IPS-11a (cell line): ENCODE results near the gene GSG1L.
"Not testable (repeated sequence)": the region's sequence is repeated elsewhere in the genome, so short reads cannot be mapped to it uniquely, and the experiment has no call there.

Experiments
- H3K4me3 ChIP-seq: one replicate; pipeline ENCODE4 v1.5.1; 2013; ENCODE audit warnings: low read depth, low read length, control low read depth

Gene GSG1L

DNA sequence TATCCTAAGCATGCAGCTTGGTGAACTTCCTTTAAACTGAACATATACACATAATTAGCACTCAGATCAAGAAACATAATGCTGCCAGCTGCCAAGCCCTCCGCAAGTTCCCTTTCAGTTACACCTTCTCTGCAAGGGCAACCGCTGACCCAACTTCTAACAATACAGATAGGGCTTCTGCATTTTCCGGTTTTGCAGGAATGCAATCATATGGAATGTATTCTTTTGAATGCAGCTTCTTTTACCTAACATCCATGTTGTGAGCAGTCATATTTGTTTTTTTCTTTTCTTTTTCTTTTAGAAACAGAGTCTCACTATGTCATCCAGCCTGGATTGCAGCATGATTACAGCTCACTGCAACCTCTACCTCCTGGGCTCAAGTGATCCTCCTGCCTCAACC is 110.7 kb downstream of the GSG1L start:
- no peak overlapping the region for H3K4me3 ChIP-seq

DNA sequence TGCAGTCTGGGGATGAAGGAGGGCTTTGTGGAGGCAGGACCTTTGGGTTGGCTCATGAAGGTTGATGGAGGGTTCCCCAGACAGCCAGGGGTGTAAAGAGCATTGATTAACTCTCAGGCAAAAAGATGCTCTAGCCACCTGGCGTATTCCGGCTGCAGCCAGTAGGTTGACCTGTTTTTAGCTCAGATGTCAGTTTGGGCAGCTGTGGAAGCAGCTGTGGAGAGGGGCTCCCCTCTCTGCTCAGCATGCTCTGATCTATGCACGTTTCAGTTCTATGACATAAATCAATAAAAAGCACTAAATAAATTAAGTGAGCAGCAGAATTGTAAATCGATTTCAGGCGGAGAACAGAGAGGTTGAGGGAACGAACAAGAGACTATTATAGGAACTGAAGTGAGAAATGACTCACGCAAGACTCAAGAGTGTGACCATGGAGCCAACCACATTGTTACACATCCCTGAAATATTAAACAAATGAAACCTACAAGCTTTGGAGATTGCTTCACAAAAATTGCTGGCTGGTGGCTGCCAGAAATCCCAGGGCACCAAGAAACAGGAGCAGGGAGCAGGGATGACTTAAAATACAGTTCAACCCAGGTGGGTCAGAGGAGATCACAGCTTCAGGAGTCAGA is 111.9 kb downstream of the GSG1L start:
- no peak overlapping the region for H3K4me3 ChIP-seq

DNA sequence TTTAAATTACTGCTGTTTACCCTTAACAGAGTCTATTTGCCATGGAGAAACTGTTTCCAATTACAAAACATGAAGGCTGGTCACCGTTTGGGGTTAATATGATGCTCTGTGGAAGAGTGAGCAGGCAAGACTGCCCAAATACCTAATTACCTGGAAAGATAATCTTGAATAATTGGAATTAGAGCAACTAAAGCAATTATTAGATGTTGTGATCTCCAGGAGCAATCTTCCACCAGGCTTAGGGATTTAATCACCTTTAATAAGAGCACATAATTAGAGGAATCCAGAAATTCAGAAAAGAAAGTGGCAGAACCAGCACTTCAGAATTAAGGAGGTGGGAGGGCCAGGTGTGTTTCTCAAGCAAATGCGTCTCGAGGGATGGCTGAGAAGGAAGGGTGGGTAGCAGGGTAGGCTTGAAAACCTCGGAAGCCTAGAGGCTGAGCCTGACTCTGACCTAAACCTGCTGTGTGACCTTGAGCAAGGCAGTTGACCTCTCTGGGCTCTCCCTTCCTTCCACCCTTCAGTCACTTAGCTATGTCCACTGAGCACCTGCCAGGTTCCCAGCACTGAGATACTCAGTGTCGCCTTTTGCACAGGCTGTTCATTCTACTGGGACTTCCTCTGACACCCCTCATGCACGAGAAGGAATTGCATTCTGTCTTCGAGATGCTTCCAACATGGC is 113.2 kb downstream of the GSG1L start:
- no peak overlapping the region for H3K4me3 ChIP-seq

DNA sequence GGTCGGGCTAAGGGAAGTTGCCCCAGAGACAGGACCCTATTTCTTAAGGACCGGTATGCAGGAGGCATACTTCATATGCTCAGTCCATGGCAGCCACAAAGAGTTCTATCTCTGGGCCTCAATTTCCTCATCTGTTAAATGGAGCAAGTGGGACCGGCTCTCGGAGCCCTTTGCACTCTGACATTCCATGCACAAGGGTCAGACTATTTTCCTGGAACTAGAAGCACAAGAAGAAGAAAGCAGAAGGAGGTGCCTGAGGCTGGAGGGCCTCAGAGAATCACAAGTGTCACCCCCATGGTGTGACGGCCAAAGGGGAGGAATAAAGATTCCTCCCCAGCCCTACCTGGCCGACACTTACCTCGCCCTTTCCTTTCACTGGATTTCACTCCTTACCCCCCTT is 115.8 kb downstream of the GSG1L start:
- no peak overlapping the region for H3K4me3 ChIP-seq

DNA sequence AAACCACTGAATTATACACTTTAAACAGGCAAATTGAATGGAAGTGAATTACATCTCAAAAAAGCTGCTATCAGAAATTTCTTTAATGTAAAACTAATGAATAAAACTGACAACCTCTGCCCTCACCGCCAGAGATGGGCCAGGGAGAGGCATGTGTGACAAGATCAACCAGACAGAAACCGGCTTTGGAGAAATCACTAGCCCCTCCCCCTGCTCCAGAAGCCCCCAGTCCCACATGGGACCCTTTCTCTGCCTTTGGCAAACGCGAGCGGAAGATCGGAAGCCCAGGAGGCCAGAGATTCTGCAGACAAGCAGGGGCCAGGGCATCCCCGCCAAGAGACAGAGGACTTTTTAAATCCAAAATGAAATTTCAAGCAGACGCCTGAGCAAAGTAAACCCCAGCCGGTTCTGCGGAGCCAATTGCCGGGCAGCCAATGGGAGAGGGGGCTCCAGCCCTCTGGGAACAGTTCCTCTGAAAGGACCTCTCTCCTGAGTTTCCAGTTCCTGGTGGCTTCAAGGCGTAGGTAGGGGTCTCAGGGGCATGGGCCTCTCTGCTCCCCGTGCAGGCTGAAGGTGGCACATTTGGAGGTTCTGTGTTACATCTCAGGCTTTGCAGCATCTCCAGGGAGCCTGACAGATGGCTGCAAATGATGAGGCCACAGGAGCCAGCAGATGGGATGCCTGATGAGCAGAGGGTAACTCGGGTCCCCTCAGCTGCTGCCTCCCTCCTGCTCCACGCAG is 118.1 kb downstream of the GSG1L start:
- no peak overlapping the region for H3K4me3 ChIP-seq

DNA sequence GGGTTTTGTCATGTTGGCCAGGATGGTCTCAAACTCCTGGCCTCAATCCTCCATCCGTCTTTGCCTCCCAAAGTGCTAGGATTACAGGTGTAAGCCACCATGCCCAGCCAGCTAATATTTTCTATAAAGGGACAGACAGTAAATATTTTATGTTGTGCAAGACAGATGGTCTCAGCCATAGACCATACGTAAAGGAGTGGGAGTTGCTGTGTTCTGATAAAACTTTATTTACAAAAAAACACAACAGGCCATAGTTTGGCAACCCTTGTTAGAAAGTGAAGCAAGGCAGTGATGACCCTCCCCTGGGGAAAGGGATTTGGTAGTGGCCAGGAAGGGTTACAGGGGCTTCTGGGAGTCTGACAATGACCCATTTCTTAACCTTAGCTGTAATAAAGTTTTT is 119.7 kb downstream of the GSG1L start:
- no peak overlapping the region for H3K4me3 ChIP-seq

DNA sequence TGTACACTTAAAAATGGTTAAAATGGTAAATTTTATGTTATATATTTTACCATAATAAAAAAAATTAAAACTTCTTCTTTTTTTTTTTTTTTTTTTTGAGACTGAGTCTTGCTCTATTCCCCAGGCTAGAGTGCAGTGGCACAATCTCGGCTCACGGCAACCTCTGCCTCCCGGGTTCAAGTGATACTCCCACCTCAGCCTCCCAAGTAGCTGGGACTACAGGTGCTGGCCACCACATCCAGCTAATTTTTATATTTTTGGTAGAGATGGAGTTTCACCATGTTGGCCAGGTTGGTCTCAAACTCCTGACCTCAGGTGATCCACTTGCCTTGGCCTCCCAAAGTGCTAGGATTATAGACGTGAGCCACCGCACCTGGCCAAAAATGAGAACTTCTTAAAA is 121.4 kb downstream of the GSG1L start:
- H3K4me3 ChIP-seq: not testable (repeated sequence)

DNA sequence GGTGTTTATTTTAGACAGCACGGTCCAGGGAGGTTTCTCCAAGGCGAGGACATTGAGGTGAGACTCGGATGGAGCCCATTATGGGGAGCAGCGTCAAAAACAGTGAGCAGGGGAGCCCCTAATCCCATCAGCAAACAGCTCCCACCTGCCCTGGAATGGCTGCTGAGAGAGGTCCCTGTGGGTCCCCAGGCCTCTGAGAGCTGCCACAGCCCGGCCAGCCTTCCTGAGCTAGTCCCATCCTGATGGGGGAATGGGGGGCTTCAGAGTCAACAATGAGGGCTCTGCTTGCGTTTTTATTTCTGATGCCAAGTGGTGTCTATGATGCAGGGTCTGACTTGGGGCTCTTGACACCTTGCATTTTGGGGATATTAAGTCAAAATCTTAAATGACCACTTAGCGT is 128.4 kb downstream of the GSG1L start:
- no peak overlapping the region for H3K4me3 ChIP-seq

DNA sequence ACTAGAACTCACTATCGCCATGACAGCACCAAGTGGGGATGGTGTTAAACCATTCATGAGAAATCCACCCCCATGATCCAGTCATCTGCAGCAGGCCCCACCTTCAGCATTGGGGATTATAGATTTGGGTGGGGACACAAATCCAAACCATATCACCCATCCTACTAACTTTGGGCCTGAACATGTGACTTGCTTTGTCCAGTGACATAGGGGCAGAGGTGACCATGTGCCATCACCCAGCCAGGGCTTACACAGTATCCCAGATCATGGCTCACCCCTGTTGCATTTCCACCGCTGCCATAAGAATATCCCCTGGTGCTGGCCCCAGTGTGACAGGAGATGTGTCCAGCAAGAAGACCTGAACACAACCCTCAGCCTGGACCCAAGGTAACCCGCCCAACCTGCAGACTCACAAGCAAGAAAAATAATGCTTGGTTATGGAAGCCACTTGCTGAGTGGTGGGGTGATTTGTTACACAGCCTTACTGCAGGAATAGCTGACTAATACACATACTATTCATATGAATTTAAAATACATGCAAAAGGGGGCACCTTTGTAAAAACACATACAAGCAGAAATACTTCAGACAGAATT is 130.9 kb downstream of the GSG1L start:
- no peak overlapping the region for H3K4me3 ChIP-seq

DNA sequence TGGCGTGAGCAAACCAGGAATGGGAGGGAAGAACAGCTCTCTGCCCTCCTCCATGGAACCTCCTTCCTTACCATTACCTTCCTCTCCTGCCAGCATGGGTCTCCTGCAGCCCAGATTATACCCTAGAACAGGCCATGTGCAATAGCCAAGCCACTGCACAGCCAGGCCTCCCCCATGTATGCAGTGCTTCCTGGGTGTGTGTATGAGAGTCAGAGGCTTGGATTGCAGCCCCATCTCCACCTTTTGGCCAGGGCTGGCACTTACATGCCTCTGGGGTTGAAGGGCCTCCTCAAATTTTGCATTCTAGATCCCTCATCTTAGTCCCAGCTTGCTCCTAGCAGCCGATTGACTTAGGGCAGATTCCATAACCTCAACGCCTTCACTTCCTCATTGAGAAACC is 133.7 kb downstream of the GSG1L start:
- H3K4me3 ChIP-seq: no peak overlapping the region

DNA sequence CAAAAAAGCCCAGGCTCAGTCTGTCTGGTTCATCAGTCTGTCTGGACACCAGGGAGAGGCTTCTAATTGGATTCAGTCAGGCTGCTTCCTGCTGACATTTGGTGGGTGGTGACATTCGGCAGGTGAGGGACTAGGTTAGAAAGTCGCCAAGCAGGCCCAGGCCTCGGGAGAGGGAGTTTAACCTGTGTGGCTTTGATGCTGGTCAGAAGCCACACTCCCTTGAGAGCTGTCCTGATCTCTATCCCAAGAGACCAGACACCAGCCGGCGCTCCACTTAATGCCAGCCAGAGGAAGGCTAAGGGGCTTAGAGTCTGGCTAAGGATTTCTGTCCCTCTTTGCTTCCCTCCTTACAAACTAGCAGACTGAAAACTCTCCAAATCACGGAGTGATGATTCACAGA is 135.0 kb downstream of the GSG1L start:
- H3K4me3 ChIP-seq: no peak overlapping the region

DNA sequence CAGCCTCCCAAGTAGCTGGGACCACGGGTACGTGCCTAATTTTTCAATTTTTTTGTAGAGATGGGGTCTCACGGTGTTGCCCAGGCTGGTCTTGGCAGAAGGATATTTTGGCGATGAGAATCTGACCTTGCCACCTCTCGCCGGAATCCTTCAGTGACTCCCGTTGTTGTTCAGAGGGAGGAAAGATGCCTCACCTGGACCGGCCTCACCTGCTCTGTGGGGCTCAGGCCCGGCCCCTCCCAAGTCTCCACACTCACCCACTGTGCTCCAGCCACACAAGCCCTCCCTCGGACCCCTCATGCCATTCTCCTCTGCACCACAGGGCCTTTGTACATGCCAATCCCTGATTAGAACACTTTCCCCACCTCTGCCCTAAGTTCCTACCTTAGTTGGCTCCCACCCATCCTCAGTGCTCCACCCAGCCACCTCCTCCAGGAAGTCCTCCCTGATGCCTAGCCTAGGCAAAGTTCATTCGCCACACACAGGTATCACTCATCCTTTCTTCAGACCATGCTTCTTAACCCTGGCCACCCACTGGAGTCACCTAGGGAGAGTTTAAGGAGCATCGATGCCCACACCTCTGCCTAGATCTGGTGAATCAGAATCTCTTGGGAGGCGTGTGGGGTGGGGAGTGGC is 136.1 kb downstream of the GSG1L start:
- no peak overlapping the region for H3K4me3 ChIP-seq

DNA sequence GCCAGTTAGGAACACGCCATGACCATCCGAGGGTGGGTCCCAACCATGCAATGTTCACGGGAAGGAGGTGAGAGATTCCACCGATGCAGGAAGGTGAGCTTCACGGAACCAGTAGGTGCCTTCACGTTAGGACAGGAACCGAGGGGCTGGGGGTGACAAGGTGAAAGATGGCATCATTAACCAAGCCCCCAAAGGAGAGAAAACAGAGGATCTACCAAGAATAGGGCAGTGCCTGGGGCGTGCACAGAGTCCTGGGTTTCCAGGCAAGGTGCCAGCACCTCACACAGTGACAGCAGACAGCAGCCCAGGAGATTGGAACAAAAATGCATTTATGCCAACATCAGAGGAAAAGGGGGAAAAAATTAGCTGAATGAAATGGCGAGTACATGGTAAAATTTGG is 137.9 kb downstream of the GSG1L start:
- H3K4me3 ChIP-seq: no peak overlapping the region

DNA sequence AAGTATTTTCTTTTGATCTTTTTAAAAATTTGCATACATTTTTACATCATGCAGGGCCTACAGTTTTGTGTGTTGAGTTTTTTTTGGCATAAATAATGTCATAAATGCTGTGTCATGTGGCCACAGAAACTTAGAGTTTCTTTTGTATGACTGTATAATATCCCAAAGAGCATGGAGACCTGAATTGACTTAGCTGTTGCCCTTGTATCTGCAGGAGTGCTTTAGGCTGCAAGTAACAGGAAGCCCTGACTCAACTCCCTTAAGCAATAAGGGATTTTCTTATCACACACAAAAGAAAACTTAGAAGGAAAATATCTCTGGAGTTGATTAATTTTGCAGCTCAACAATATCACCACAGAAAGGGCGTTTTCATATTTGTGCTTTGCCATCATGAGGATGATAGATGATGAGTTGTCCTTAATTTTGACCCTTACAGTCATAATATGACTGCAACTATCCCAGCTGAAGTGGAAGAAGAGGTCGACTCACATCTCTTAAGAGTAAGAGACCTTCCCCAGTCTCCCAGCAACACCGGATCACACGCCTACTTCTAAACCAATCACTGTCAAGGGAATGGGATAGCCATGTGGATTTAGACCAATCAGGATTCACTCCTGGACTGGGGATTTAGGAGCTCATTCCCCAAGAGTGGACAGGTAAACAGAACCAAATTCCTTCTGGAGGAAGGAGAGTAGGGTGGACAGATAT is 138.9 kb downstream of the GSG1L start:
- no peak overlapping the region for H3K4me3 ChIP-seq

DNA sequence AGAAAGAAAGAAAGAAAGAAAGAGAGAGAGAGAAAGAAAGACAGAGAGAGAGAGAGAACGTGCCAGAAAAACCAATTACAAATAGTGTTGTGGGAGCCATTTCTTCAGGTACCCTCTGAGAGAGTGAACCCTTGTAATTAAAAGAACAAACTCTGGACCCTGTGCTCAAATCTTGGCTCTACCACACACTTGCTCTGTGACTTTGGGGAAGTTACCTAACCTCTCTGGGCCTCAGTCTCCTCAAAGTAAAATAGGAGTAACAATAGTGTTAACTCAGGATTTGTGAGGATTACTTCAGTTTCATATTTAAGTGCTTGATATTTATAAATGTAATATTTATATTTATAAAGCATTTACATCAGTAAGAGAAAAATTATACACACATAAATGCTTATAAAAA is 139.8 kb downstream of the GSG1L start:
- no peak overlapping the region for H3K4me3 ChIP-seq

DNA sequence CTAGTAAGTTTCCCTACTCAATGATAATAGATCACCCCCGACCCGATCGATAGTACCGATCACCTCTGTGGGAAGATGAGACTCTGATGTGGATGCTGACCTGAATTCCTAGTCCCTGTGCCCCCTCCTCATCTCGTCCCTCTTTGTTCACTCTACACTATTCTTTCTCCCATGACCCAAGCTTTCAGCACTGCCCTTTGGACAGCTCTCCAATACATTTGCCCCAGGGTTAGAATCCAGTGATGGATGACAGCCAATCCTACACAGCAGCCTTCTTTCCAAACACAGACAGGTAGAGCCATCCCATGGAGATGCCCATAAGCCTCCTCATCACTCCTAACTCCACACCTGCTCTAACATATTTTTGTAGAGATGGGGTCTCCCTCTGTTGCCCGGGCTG is 141.1 kb downstream of the GSG1L start:
- H3K4me3 ChIP-seq: no peak overlapping the region

DNA sequence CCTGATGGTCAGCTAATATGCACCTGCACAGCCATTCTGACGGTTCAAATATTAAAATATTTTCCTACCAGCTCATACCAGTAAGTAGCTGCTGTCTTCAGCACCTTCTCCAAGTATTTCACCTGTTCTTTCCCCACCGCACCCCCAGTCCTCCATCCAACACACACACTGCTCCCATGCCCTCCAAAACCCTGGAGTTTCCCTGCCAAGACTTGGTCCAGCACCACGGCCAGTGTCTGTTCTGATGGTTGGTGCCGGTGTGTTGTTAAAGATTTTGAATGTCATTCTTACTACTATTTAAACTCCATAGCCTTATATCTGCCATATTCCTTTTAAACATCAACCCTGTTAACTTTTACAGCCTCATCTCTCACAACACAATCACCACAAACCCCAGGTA is 142.4 kb downstream of the GSG1L start:
- H3K4me3 ChIP-seq: no peak overlapping the region

DNA sequence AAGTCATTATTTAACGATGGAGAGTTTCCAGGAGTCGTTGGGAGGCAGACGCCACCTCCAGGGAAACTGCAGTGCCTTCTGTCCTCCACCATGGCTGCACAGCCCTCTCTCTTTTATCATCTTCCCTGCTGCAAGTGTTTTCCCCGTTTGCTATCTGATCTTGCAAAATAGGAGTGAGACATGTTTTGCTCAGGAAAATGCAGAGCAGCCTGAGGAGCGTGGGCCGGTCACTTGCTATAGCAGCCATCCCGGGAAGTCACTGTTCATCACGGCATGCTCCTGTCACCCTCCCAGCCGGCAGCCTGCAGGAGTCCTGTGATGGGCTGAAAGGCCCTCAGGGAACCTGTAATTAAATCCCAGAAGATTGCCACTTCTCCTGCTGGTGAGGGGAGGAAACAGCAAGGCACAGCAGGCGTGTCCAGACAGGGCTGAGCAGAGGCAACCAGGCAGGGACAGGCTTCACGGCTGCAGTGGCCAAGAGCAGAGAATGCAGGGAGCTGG is 143.1 kb downstream of the GSG1L start:
- H3K4me3 ChIP-seq: no peak overlapping the region

DNA sequence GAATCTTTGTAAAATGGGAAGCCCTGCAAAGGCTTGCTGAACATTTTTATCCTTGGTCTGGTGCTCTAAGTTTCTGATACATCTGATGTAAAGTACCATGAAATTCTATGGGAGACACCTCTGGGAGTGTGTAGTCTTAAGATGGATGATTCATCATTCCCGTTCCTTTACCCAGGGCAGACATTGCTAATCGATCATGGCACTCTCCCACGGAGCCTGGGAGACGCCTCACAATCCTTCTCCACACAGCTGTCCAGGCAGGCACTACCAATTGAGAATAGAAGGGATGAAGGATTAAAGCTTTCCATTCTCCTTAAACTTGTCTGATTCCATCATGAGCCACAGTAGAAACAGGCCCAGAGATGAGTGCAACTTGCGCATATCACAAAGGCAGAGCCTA is 144.8 kb downstream of the GSG1L start:
- no peak overlapping the region for H3K4me3 ChIP-seq

DNA sequence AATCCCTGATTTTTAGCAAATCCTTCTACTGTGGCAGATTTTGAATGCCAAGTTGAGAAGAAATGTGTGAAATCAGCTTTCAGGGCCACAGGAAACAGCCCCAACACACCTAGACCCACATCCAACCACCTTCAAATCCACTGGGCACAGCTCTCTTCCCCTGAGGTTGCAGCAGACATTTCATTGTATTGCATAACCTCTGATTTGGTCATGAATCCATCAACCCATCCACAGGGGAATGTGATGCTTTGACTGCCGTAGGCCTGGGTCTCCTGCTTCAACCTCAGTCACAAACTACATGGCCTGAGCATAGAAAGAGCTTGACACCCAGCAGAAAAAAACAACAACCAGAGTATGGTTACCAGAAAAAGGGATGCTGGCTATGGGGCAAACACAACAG is 145.6 kb downstream of the GSG1L start:
- no peak overlapping the region for H3K4me3 ChIP-seq

DNA sequence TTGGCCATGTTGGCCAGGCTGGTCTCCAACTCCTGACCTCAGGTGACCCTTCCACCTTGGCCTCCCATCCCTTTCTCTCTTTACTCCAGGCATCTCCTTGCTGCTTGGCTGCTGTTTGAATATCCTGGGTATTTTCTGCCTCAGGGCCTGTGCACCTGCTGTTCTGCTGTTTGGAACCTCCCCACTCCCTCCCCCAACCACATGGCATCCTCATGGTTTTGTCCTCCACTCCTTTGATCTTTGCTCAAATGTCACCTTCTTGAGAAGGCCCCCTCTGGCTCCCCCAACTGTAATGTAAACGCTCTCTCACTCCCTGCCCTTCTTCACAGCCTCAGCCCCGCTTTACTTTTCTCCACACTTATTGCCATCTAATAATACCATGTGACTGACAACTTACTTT is 152.0 kb downstream of the GSG1L start:
- H3K4me3 ChIP-seq: no peak overlapping the region
